H9 (cell line): ENCODE results near the gene UBN1. TPM values are rescaled to one million over a fixed set of nuclear protein-coding genes. Genes with fewer than 3 reads are reported as not detected.

Experiments used
- DNase-seq: peaks from one replicate; pipeline ENCODE4 v3.0.0-alpha.2; 2017
- H2AFZ ChIP-seq: one replicate; pipeline ENCODE4 v1.6.1; 2013; ENCODE audit warnings: mild to moderate bottlenecking, low read length, control low read depth, moderate library complexity
- H2AK5ac ChIP-seq: 2 replicates; pipeline ENCODE4 v1.6.1; 2013; ENCODE audit warnings: low read length, control low read depth, mixed read lengths; ENCODE audit not compliant: insufficient read length
- H2BK120ac ChIP-seq: one replicate; pipeline ENCODE4 v1.6.1; 2013; ENCODE audit warnings: low read depth, mild to moderate bottlenecking, low read length, control low read depth, inconsistent platforms; ENCODE audit not compliant: poor library complexity, severe bottlenecking
- H2BK12ac ChIP-seq: 2 replicates; pipeline ENCODE4 v1.6.1; 2013; ENCODE audit warnings: low read length, control low read depth, mixed read lengths, low read depth; ENCODE audit not compliant: insufficient read length
- H2BK15ac ChIP-seq: 2 replicates; pipeline ENCODE4 v1.6.1; 2013; ENCODE audit warnings: low read depth, low read length, control low read depth
- H2BK20ac ChIP-seq: one replicate; pipeline ENCODE4 v1.6.1; 2013; ENCODE audit warnings: low read depth, mild to moderate bottlenecking, low read length, control low read depth, inconsistent platforms; ENCODE audit not compliant: poor library complexity, severe bottlenecking
- H2BK5ac ChIP-seq: 2 replicates; pipeline ENCODE4 v1.6.1; 2013; ENCODE audit warnings: low read length, control low read depth, mixed read lengths; ENCODE audit not compliant: insufficient read length
- H3K14ac ChIP-seq: 2 replicates; pipeline ENCODE4 v1.6.1; 2013; ENCODE audit warnings: low read length, control low read depth; ENCODE audit not compliant: insufficient read depth
- H3K18ac ChIP-seq: 2 replicates; pipeline ENCODE4 v1.6.1; 2013; ENCODE audit warnings: low read depth, mild to moderate bottlenecking, mixed read lengths, low read length, control low read depth; ENCODE audit not compliant: insufficient read length
- H3K23ac ChIP-seq: 2 replicates; pipeline ENCODE4 v1.6.1; 2013; ENCODE audit warnings: low read length, control low read depth, mixed read lengths, low read depth; ENCODE audit not compliant: insufficient read length
- H3K23me2 ChIP-seq: 2 replicates; pipeline ENCODE4 v1.6.1; 2013; ENCODE audit warnings: low read depth, mild to moderate bottlenecking, mixed read lengths, low read length, control low read depth; ENCODE audit not compliant: insufficient read length, poor library complexity, severe bottlenecking
- H3K27ac ChIP-seq: 2 replicates; pipeline ENCODE4 v1.5.1; 2013; ENCODE audit warnings: low read length, control low read depth, mixed read lengths, low read depth; ENCODE audit not compliant: insufficient read length
- H3K27me3 ChIP-seq: 2 replicates; pipeline ENCODE4 v1.6.1; 2013; ENCODE audit warnings: low read length, control low read depth, inconsistent platforms; ENCODE audit not compliant: insufficient read depth
- H3K4ac ChIP-seq: 2 replicates; pipeline ENCODE4 v1.6.1; 2013; ENCODE audit warnings: low read depth, mild to moderate bottlenecking, control low read depth, inconsistent platforms, low read length, moderate library complexity
- H3K4me1 ChIP-seq: 2 replicates; pipeline ENCODE4 v1.6.1; 2013; ENCODE audit warnings: low read length, control low read depth, inconsistent platforms; ENCODE audit not compliant: insufficient read depth
- H3K4me2 ChIP-seq: 2 replicates; pipeline ENCODE4 v1.6.1; 2013; ENCODE audit warnings: low read length, control low read depth, mixed read lengths; ENCODE audit not compliant: insufficient read length, insufficient read depth
- H3K56ac ChIP-seq: 2 replicates; pipeline ENCODE4 v1.6.1; 2013; ENCODE audit warnings: low read depth, mild to moderate bottlenecking, mixed read lengths, low read length, control low read depth; ENCODE audit not compliant: insufficient read length
- H3K79me1 ChIP-seq: 2 replicates; pipeline ENCODE4 v1.6.1; 2013; ENCODE audit warnings: low read depth, mild to moderate bottlenecking, moderate library complexity, low read length, control low read depth, inconsistent platforms; ENCODE audit not compliant: insufficient read depth, poor library complexity, severe bottlenecking
- H3K79me2 ChIP-seq: 2 replicates; pipeline ENCODE4 v1.6.1; 2013; ENCODE audit warnings: low read length, control low read depth, inconsistent platforms; ENCODE audit not compliant: insufficient read depth
- H3K9ac ChIP-seq: 2 replicates; pipeline ENCODE4 v1.6.1; 2013; ENCODE audit warnings: low read length, control low read depth, mixed read lengths; ENCODE audit not compliant: insufficient read length; ENCODE audit errors: extremely low read depth
- H3K9me3 ChIP-seq: one replicate; pipeline ENCODE4 v1.6.1; 2013; ENCODE audit warnings: low read depth, low read length, inconsistent platforms; ENCODE audit not compliant: control insufficient read depth
- H3T11ph ChIP-seq: one replicate; pipeline ENCODE4 v1.6.1; 2013; ENCODE audit warnings: mild to moderate bottlenecking, low read length, control low read depth, inconsistent platforms
- H4K20me1 ChIP-seq: one replicate; pipeline ENCODE4 v1.6.1; 2013; ENCODE audit not compliant: control insufficient read depth, insufficient read length, insufficient read depth
- H4K5ac ChIP-seq: 2 replicates; pipeline ENCODE4 v1.6.1; 2013; ENCODE audit warnings: low read depth, mild to moderate bottlenecking, mixed read lengths, low read length, control low read depth; ENCODE audit not compliant: insufficient read length
- H4K8ac ChIP-seq: replicated peaks from 2 replicates; pipeline ENCODE4 v1.6.1; 2013; ENCODE audit warnings: low read length, control low read depth, mixed read lengths, low read depth; ENCODE audit not compliant: insufficient read length
- H4K91ac ChIP-seq: 2 replicates; pipeline ENCODE4 v1.6.1; 2013; ENCODE audit warnings: low read depth, mild to moderate bottlenecking, moderate library complexity, mixed read lengths, low read length, control low read depth; ENCODE audit not compliant: insufficient read length
- H3K27ac Mint-ChIP-seq, 3 experiments: 2 replicates in 2 of 3; 3 replicates in 1 of 3; pipeline ENCODE4 v1.8.0; 2020 to 2021; ENCODE audit warnings: mixed read lengths in 3 of 3, mild to moderate bottlenecking in 1 of 3, moderate library complexity in 1 of 3
- H3K27me3 Mint-ChIP-seq: 2 replicates; pipeline ENCODE4 v1.8.0; 2021; ENCODE audit warnings: low read depth, mild to moderate bottlenecking, moderate library complexity, mixed read lengths
- H3K36me3 Mint-ChIP-seq, 3 experiments: 2 replicates in 2 of 3; 3 replicates in 1 of 3; pipeline ENCODE4 v1.8.0; 2020 to 2021; ENCODE audit warnings: low read depth in 3 of 3, mixed read lengths in 3 of 3; ENCODE audit not compliant: insufficient read depth in 1 of 3
- H3K4me1 Mint-ChIP-seq, 2 experiments: 2 replicates each; pipeline ENCODE4 v1.8.0; 2020; ENCODE audit warnings: mixed read lengths in 2 of 2
- H3K4me3 Mint-ChIP-seq, 2 experiments: 2 replicates in 1 of 2; 3 replicates in 1 of 2; pipeline ENCODE4 v1.8.0; 2020 to 2021; ENCODE audit warnings: mild to moderate bottlenecking in 2 of 2, mixed read lengths in 2 of 2, moderate library complexity in 1 of 2
- H3K9me3 Mint-ChIP-seq, 2 experiments: 2 replicates in 1 of 2; 3 replicates in 1 of 2; pipeline ENCODE4 v1.8.0; 2020; ENCODE audit warnings: mild to moderate bottlenecking in 2 of 2, mixed read lengths in 2 of 2, moderate library complexity in 1 of 2
- WGBS: extraction: QIAGEN DNeasy Blood & Tissue Kit; methylation state at CpG from one replicate; pipeline ENCODE4 v1.1.7; 2013; ENCODE audit warnings: missing lambda C conversion rate, low lambda C conversion rate, mixed read lengths; ENCODE audit not compliant: insufficient read length; ENCODE audit errors: extremely low coverage; 5-methylcytosine and 5-hydroxymethylcytosine counted together
- total RNA-seq: library from RNA; stranded (reverse); gene quantifications from 2 replicates; pipeline ENCODE4 v1.2.1, GENCODE V29; 2021
- TF ChIP-seq, protein P1 (sequence below): fragments of 200-600 bp; sonication (generic); conservative IDR thresholded peaks from 3 replicates; pipeline ENCODE4 v1.8.0; 2021; ENCODE audit warnings: antibody characterized with exemption, mild to moderate bottlenecking

The UBN1 gene
- total RNA-seq, 1 experiment from 2014 or later = 55.2 TPM

GRCh38 chr16:4828567-4829321 lies 18.5 kb upstream of the UBN1 start:
- no peak overlapping the region for H3K23ac ChIP-seq
- Mint-ChIP-seq H3K27me3 (no peaks in the 10 kb centered on the region), H3K9me3 (no peaks in the 10 kb centered on the region), H3K4me3 (no peak overlapping the region), H3K27ac (no peak overlapping the region), H3K4me1 (no peaks in the 10 kb centered on the region), H3K36me3 (peaks cover 27 to 84% (median 73%) of the 10 kb centered on the region in 3 experiments; a peak in 6 of 7 replicates)
- TF ChIP-seq, protein P1, sequence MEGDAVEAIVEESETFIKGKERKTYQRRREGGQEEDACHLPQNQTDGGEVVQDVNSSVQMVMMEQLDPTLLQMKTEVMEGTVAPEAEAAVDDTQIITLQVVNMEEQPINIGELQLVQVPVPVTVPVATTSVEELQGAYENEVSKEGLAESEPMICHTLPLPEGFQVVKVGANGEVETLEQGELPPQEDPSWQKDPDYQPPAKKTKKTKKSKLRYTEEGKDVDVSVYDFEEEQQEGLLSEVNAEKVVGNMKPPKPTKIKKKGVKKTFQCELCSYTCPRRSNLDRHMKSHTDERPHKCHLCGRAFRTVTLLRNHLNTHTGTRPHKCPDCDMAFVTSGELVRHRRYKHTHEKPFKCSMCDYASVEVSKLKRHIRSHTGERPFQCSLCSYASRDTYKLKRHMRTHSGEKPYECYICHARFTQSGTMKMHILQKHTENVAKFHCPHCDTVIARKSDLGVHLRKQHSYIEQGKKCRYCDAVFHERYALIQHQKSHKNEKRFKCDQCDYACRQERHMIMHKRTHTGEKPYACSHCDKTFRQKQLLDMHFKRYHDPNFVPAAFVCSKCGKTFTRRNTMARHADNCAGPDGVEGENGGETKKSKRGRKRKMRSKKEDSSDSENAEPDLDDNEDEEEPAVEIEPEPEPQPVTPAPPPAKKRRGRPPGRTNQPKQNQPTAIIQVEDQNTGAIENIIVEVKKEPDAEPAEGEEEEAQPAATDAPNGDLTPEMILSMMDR = no peak
- H2AK5ac ChIP-seq = no peak overlapping the region
- H3K9me3 ChIP-seq = no peaks in the 10 kb centered on the region
- H3K4ac ChIP-seq = no peak overlapping the region
- no peak overlapping the region for H3K56ac ChIP-seq
- no peak overlapping the region for H3K9ac ChIP-seq
- no peak overlapping the region for H2BK20ac ChIP-seq
- H4K91ac ChIP-seq = no peak overlapping the region
- H3K79me1 ChIP-seq = no peaks in the 10 kb centered on the region
- H3K4me2 ChIP-seq = no peak overlapping the region
- no peak overlapping the region for H3T11ph ChIP-seq
- H2BK5ac ChIP-seq = no peak overlapping the region
- H4K8ac ChIP-seq = no peak overlapping the region
- no peak overlapping the region for H4K5ac ChIP-seq
- H3K27ac ChIP-seq = no peak overlapping the region
- no peak overlapping the region for H2BK12ac ChIP-seq
- H3K27me3 ChIP-seq = no peaks in the 10 kb centered on the region
- H2BK15ac ChIP-seq = no peak overlapping the region
- no peaks in the 10 kb centered on the region for H3K79me2 ChIP-seq
- no peaks in the 10 kb centered on the region for H3K23me2 ChIP-seq
- no peaks in the 10 kb centered on the region for H4K20me1 ChIP-seq
- no peaks in the 10 kb centered on the region for H3K4me1 ChIP-seq
- no peak overlapping the region for H3K18ac ChIP-seq
- H3K14ac ChIP-seq = no peak overlapping the region
- no peak overlapping the region for H2BK120ac ChIP-seq
- no CpG with 5 or more reads among the region's 11 CpGs for WGBS
- no peak for DNase-seq
- H2AFZ ChIP-seq = no peak overlapping the region
